ENCODE data around the gene CATSPERZ.

DNA sequence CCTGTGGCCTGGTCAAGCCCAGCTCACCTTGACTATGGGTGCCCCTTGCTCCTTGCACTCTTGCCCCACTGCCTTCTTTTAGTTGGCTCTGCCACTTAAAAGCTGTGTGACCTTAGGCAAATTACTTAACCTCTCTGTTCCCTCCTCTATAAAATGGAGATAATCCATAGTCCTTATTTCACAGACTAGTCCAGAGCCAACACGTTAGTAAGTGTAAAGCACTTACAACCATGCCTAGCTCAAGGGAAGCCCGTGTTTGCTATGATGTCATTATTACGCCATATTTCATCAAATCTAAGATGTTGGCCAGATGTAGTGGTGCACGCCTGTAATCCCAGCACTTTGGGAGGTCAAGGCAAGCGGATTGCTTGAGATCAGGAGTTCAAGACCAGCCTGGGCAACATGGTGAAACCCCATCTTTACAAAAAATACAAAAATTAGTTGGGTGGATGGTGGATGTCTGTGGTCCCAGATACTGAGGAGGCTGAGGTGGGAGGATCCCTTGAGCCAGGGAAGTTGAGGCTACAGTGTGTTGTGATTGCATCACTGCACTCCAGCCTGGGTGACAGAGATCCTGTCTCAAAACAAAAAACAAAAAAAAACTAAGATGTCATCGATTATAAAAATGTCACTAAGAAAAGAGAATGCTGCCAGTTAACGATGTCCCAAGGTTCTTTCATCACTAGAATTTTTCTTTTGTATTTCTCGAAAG lies 37.5 kb downstream of the CATSPERZ start:
- TF ChIP-seq, protein P1, sequence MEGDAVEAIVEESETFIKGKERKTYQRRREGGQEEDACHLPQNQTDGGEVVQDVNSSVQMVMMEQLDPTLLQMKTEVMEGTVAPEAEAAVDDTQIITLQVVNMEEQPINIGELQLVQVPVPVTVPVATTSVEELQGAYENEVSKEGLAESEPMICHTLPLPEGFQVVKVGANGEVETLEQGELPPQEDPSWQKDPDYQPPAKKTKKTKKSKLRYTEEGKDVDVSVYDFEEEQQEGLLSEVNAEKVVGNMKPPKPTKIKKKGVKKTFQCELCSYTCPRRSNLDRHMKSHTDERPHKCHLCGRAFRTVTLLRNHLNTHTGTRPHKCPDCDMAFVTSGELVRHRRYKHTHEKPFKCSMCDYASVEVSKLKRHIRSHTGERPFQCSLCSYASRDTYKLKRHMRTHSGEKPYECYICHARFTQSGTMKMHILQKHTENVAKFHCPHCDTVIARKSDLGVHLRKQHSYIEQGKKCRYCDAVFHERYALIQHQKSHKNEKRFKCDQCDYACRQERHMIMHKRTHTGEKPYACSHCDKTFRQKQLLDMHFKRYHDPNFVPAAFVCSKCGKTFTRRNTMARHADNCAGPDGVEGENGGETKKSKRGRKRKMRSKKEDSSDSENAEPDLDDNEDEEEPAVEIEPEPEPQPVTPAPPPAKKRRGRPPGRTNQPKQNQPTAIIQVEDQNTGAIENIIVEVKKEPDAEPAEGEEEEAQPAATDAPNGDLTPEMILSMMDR (IDR thresholded peaks at IDR 0.05), result no peak
- no peak for TF ChIP-seq POLR2A (IDR thresholded peaks at IDR 0.05)

Measured in testis (tissue), 2 donors.